ENCODE measurements around the gene ZIC3. TPM values are rescaled to one million over a fixed set of nuclear protein-coding genes. Genes with fewer than 3 reads are reported as not detected.

Gene ZIC3
- total RNA-seq, 1 donor from 2014 or later, result not detected

- intact Hi-C loops (cut with DNase I), result no loop called here
- no peak for DNase-seq (ENCODE audit: low spot score)
Observed at GRCh38 chrX:137573324-137574101, 7.6 kb downstream of the ZIC3 start.

- DNase-seq (ENCODE audit: low spot score), result no peak
- intact Hi-C loops (cut with DNase I), result no loop called here
Observed at GRCh38 chrX:137574102-137574783, 8.3 kb downstream of the ZIC3 start.

DNA sequence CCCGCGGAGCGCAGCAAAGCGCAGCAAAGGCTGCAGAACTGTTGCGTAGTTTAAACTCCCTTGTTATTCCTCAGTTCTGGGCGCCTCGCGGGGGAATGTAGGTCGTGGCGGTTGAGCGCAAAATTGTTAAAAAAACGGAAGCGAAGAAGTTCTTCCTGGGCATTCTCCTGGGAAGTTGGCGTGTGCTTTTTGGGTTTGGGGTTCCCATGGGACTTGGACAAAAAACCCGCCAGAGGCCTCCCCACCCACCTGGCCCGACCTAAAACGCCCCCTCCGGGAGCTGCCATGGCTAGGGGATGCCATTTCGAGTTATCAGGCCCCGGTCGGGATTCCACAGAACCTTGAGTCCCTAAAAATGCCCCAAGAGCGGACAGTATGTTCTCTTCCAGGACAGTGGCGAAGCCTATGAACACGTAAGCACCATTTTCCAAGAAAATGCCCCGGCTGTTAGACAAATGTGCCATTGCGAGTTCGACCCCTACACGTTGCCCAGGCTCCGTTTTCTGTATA, 8.9 kb downstream of the ZIC3 start:
- DNase-seq (ENCODE audit: low spot score), result no peak
- intact Hi-C loops (cut with DNase I), result no loop called here

- DNase-seq (ENCODE audit: low spot score), result no peak
- intact Hi-C loops (cut with DNase I), result no loop called here
Observed at GRCh38 chrX:137575596-137576255, 9.8 kb downstream of the ZIC3 start.

DNA sequence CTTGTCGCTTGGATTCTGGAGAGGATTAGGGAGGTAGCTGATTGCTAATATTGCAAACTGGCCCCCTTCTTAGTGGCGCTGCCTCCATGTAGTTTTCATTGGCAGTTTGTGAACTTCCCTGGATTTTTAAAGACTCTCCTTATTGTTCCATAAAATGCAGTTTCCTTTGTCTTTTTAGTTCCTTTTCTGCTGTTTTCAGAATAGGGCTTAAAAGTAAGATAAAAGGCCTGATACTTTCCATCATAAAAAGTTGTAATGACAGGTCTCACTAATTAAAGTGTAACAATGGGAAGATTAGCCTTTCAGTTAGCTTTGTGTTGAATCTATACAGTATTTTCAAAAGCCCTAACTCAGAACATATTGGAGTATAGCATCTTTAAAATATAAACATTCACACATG, 21.2 kb downstream of the ZIC3 start:
- intact Hi-C loops (cut with DNase I), result no loop called here

GRCh38 chrX:137600769-137601168, 34.8 kb downstream of the ZIC3 start:
- DNase-seq (ENCODE audit: low spot score), result no peak
- intact Hi-C loops (cut with DNase I), result no loop called here

More for the DNA sequence above, 21.2 kb downstream of the ZIC3 start:
- no peak for DNase-seq (ENCODE audit: low spot score)

All from cardiac septum (tissue), 1 donor.